IMR-90 (cell line): ENCODE measurements around the gene CKAP2L. TPM values are rescaled to one million over a fixed set of nuclear protein-coding genes. Genes with fewer than 3 reads are reported as not detected.
A peak's percentile ranks its signal among the peaks of the same experiment; 100 is the strongest.

Experiments used
- ATAC-seq: fragments of 200-7000 bp; cut with Tn5 transposase; 2 replicates; pipeline ENCODE4 v1.9.1; 2020; ENCODE audit warnings: low read depth, mild to moderate bottlenecking, moderate library complexity
- BruUV-seq: library from RNA; stranded (reverse); fragments of 400-500 nt; replicated peaks from 2 replicates; lab custom pipeline; 2021; lab: Mats Ljungman, UMichigan
- CTCF ChIA-PET: fragments of 300-600 bp; formaldehyde crosslinking; extraction: SDS; loops from one replicate; lab custom pipeline; 2021; ENCODE audit warnings: antibody characterized with exemption; lab: Yijun Ruan, JAX
- POLR2A ChIA-PET: fragments of 300-600 bp; sonication (Branson Sonifier 250); formaldehyde crosslinking; loops from one replicate; lab custom pipeline; 2022; ENCODE audit warnings: antibody characterized with exemption; ENCODE audit not compliant: unreplicated experiment; lab: Charles Lee
- DNase-seq: peaks from one replicate; pipeline ENCODE4 v3.0.0; 2013
- H2AFZ ChIP-seq: replicated peaks from 2 replicates; pipeline ENCODE3; 2013; ENCODE audit warnings: low read length, mild to moderate bottlenecking; ENCODE audit not compliant: poor library complexity
- H2AK5ac ChIP-seq: 2 replicates; pipeline ENCODE4 v1.6.1; 2013; ENCODE audit warnings: low read depth, low read length, inconsistent platforms
- H2AK9ac ChIP-seq: replicated peaks from 2 replicates; pipeline ENCODE3; 2013; ENCODE audit warnings: mild to moderate bottlenecking, low read depth, low read length, moderate library complexity; ENCODE audit not compliant: poor library complexity
- H2BK120ac ChIP-seq: 2 replicates; pipeline ENCODE4 v1.6.1; 2013; ENCODE audit warnings: low read depth, low read length, inconsistent platforms
- H2BK15ac ChIP-seq: 3 replicates; pipeline ENCODE4 v1.6.1; 2013; ENCODE audit warnings: low read depth, low read length, inconsistent platforms
- H2BK20ac ChIP-seq: 2 replicates; pipeline ENCODE4 v1.6.1; 2013; ENCODE audit warnings: low read depth, mild to moderate bottlenecking, inconsistent platforms, low read length, moderate library complexity
- H2BK5ac ChIP-seq: 2 replicates; pipeline ENCODE4 v1.6.1; 2013; ENCODE audit warnings: mild to moderate bottlenecking, low read depth, low read length, inconsistent platforms; ENCODE audit not compliant: poor library complexity, severe bottlenecking
- H3K14ac ChIP-seq: replicated peaks from 2 replicates; pipeline ENCODE4 v1.6.1; 2013; ENCODE audit warnings: low read depth, low read length, inconsistent platforms
- H3K18ac ChIP-seq: 2 replicates; pipeline ENCODE4 v1.6.1; 2013; ENCODE audit warnings: low read depth, low read length, control low read depth
- H3K23ac ChIP-seq: 2 replicates; pipeline ENCODE4 v1.6.1; 2013; ENCODE audit warnings: low read depth, low read length, inconsistent platforms
- H3K27ac ChIP-seq: 2 replicates; pipeline ENCODE4 v1.5.1; 2013; ENCODE audit warnings: mild to moderate bottlenecking, control low read depth, low read length; ENCODE audit not compliant: insufficient read depth
- H3K27me3 ChIP-seq: 2 replicates; pipeline ENCODE4 v1.6.1; 2013; ENCODE audit warnings: low read length; ENCODE audit not compliant: control insufficient read depth, insufficient read depth
- H3K36me3 ChIP-seq: 2 replicates; pipeline ENCODE4 v1.6.1; 2013; ENCODE audit warnings: low read length, mixed read lengths; ENCODE audit not compliant: control insufficient read depth, insufficient read depth
- H3K4ac ChIP-seq: 2 replicates; pipeline ENCODE4 v1.6.1; 2013; ENCODE audit warnings: low read depth, low read length, inconsistent platforms
- H3K4me1 ChIP-seq: 2 replicates; pipeline ENCODE4 v1.6.1; 2013; ENCODE audit warnings: low read length, mixed read lengths; ENCODE audit not compliant: control insufficient read depth, insufficient read depth
- H3K4me2 ChIP-seq: 2 replicates; pipeline ENCODE4 v1.6.1; 2013; ENCODE audit warnings: low read depth, mild to moderate bottlenecking, control low read depth, low read length, moderate library complexity
- H3K4me3 ChIP-seq: 2 replicates; pipeline ENCODE4 v1.5.1; 2013; ENCODE audit warnings: low read depth, mild to moderate bottlenecking, control low read depth, low read length, moderate library complexity; ENCODE audit not compliant: insufficient read depth
- H3K56ac ChIP-seq: 2 replicates; pipeline ENCODE4 v1.6.1; 2013; ENCODE audit warnings: low read length, inconsistent platforms; ENCODE audit not compliant: insufficient read depth; ENCODE audit errors: extremely low read depth
- H3K79me1 ChIP-seq, 2 experiments: 2 replicates each; pipeline ENCODE4 v1.6.1; 2013; ENCODE audit warnings: low read length in 2 of 2, inconsistent platforms in 1 of 2, low read depth in 1 of 2
- H3K9ac ChIP-seq: 2 replicates; pipeline ENCODE4 v1.6.1; 2013; ENCODE audit warnings: low read depth, low read length, control low read depth
- H3K9me1 ChIP-seq: 2 replicates; pipeline ENCODE4 v1.6.1; 2013; ENCODE audit warnings: low read length, inconsistent platforms; ENCODE audit not compliant: insufficient read depth
- H3K9me3 ChIP-seq: 2 replicates; pipeline ENCODE4 v1.6.1; 2013; ENCODE audit warnings: low read length; ENCODE audit not compliant: control insufficient read depth, insufficient read depth
- H4K20me1 ChIP-seq: 2 replicates; pipeline ENCODE4 v1.6.1; 2013; ENCODE audit warnings: low read length, inconsistent platforms; ENCODE audit not compliant: insufficient read depth
- H4K5ac ChIP-seq: 2 replicates; pipeline ENCODE4 v1.6.1; 2013; ENCODE audit warnings: mild to moderate bottlenecking, low read depth, low read length, control low read depth
- H4K8ac ChIP-seq, 2 experiments: 2 replicates each; pipeline ENCODE4 v1.6.1; 2013; ENCODE audit warnings: low read depth in 2 of 2, low read length in 2 of 2, control low read depth in 1 of 2, inconsistent platforms in 1 of 2
- H4K91ac ChIP-seq: 2 replicates; pipeline ENCODE4 v1.6.1; 2013; ENCODE audit warnings: low read depth, low read length, inconsistent platforms; ENCODE audit not compliant: insufficient read depth
- BHLHE40 ChIP-seq: fragments of 150-350 bp; IDR thresholded peaks from 2 replicates; pipeline ENCODE4 v1.6.1; 2016; ENCODE audit warnings: mild to moderate bottlenecking, low read depth, low read length
- CEBPB ChIP-seq: IDR thresholded peaks from 2 replicates; pipeline ENCODE4 v1.6.1; 2012; ENCODE audit warnings: low read depth, low read length, improper control_type of control experiment
- FOS ChIP-seq: fragments of 150-350 bp; IDR thresholded peaks from 2 replicates; pipeline ENCODE4 v1.6.1; 2016; ENCODE audit warnings: low read depth, low read length
- MAFK ChIP-seq: IDR thresholded peaks from 2 replicates; pipeline ENCODE4 v1.6.1; 2012; ENCODE audit warnings: low read depth, low read length, improper control_type of control experiment
- MXI1 ChIP-seq: IDR thresholded peaks from 2 replicates; pipeline ENCODE4 v1.6.1; 2012; ENCODE audit warnings: low read depth, mild to moderate bottlenecking, low read length, moderate library complexity, borderline replicate concordance
- NFE2L2 ChIP-seq: fragments of 150-350 bp; IDR thresholded peaks from 2 replicates; pipeline ENCODE4 v1.6.1; 2016; ENCODE audit warnings: low read depth, mild to moderate bottlenecking, low read length
- RCOR1 ChIP-seq: IDR thresholded peaks from 2 replicates; pipeline ENCODE4 v1.6.1; 2012; ENCODE audit warnings: mild to moderate bottlenecking, low read length, improper control_type of control experiment; ENCODE audit not compliant: insufficient replicate concordance
- RFX5 ChIP-seq: IDR thresholded peaks from 2 replicates; pipeline ENCODE4 v1.8.0; 2012; ENCODE audit warnings: low read depth, mild to moderate bottlenecking, low read length, moderate library complexity
- SMC3 ChIP-seq: fragments of 150-350 bp; IDR thresholded peaks from 2 replicates; pipeline ENCODE4 v1.6.1; 2016; ENCODE audit warnings: low read depth, mild to moderate bottlenecking, antibody characterized with exemption, low read length, moderate library complexity
- WGBS, 2 experiments: methylation state at CpG; one replicate each; pipeline versions ENCODE4 v1.1.5 to v1.1.7; 2013; ENCODE audit warnings: missing lambda C conversion rate in 2 of 2; ENCODE audit not compliant: insufficient read length in 1 of 2; ENCODE audit errors: extremely low coverage in 2 of 2; 5-methylcytosine and 5-hydroxymethylcytosine counted together
- dilution Hi-C: fragments of 300-500 bp; cut with HindIII; formaldehyde crosslinking; loops from one replicate; pipeline ENCODE4 v1.14.3; 2018; ENCODE audit warnings: low sequenced_read_pairs; ENCODE audit not compliant: unreplicated experiment
- in situ Hi-C: fragments of 300-500 bp; cut with MboI; formaldehyde crosslinking; loops from 3 replicates; pipeline ENCODE4 v1.14.3; 2019; ENCODE audit warnings: low sequenced_read_pairs, inconsistent platforms, mixed read lengths
- intact Hi-C: fragments of 100-400 bp; cut with micrococcal nuclease; formaldehyde crosslinking; loops from 2 replicates; pipeline ENCODE4 v1.10.0; 2022
- polyA plus RNA-seq, 3 experiments: library from polyadenylated mRNA; depleted of rRNA; stranded (reverse); fragments of >200 nt; gene quantifications; 2 replicates each; pipeline ENCODE4 v1.2.3, GENCODE V29; 2012; ENCODE audit warnings: low replicate concordance in 1 of 3
- total RNA-seq: library from RNA; depleted of rRNA; stranded (reverse); fragments of >200 nt; gene quantifications from 2 replicates; pipeline ENCODE4 v1.2.3, GENCODE V29; 2012
- TF ChIP-seq, protein P1 (sequence below): conservative IDR thresholded peaks from 2 replicates; pipeline ENCODE4 v1.5.1; 2012; ENCODE audit warnings: mild to moderate bottlenecking, low read depth, low read length, improper control_type of control experiment
- TF ChIP-seq, protein P2 (sequence below): fragments of 150-350 bp; IDR thresholded peaks from 2 replicates; pipeline ENCODE4 v1.6.1; 2017; ENCODE audit warnings: mild to moderate bottlenecking, antibody characterized with exemption, low read length, low read depth

The CKAP2L gene
- total and polyA plus RNA-seq, 2 of the 4 experiments (the other 2 are of a cell fraction): 6.4 to 9.9 TPM

DNA sequence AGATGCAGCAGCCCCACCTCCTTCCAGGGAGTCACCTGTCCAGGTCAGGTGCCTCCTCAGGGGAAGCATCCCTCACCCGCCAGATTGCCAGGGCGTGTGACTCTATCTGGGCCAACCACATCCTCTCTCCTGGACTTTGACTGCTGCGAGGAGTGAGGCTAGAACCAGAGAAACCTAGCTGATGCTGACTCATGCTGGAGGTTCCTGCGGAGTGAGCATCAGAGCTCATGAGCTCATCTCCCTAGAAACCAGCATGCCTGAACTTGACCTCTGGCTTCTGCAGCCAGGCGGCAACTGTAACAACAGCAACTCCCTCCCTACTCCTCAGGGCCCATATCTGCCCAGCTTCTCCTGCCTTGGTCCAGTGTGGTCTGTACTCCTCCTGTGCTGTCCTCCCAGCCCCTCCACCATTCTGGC lies 71.9 kb downstream of the CKAP2L start:
- H4K5ac ChIP-seq: peak overlapping the region; percentile 76
- H4K20me1 ChIP-seq: no peaks in the 10 kb centered on the region
- H2BK5ac ChIP-seq: peak overlapping the region; percentile 85
- BruUV-seq: no TSS peak
- H3K27ac ChIP-seq: peak overlapping the region; percentile 73
- peak overlapping the region; percentile 75 for H3K23ac ChIP-seq
- H4K8ac ChIP-seq: peak overlapping the region; percentile 23 to 85; a peak in 3 of 4 replicates
- H2BK15ac ChIP-seq: peak overlapping the region; percentile 82; the same call in 2 of the 3 replicates
- no peak overlapping the region for H3K56ac ChIP-seq
- no peaks in the 10 kb centered on the region for H3K27me3 ChIP-seq
- dilution Hi-C loops (no loop called here), intact Hi-C loops (no loop called here), in situ Hi-C loops (no loop called here)
- ChIA-PET POLR2A (interaction anchor here (0.5 to 0.6 kb wide), 2 partner anchors 33 to 39 kb away, joined by 3 to 6 read pairs; no protein-coding TSS in a partner anchor), CTCF (interaction anchor here (0.8 to 1.1 kb wide), 3 partner anchors 15 to 68 kb away, joined by 3 read pairs; no protein-coding TSS in a partner anchor)
- peak overlapping the region; percentile 90 for H2AK5ac ChIP-seq
- peak overlapping the region; percentile 87 for H3K14ac ChIP-seq
- H3K9me1 ChIP-seq: peaks cover 23% of the 10 kb centered on the region
- 0 out of 4 replicates have a peak, but pooled peaks cover 0 to 5% of the 10 kb centered on the region in 2 experiments for H3K79me1 ChIP-seq
- H2AK9ac ChIP-seq: peak overlapping the region; percentile 90
- H2AFZ ChIP-seq: peak overlapping the region; percentile 87
- H3K9me3 ChIP-seq: no peaks in the 10 kb centered on the region
- H3K4me2 ChIP-seq: peak overlapping the region; percentile 15; the same call in 1 of the 2 replicates
- peaks cover 12% of the 10 kb centered on the region for H3K4me1 ChIP-seq
- H3K9ac ChIP-seq: peak overlapping the region; percentile 3; the same call in 1 of the 2 replicates
- 0% methylated on average over 2 of the region's 5 CpGs; no CpG with 5 or more reads in 1 of the 2 experiments for WGBS, 2 experiments
- TF ChIP-seq MXI1 (peak; percentile 53; the same call in 1 of the 2 replicates), BHLHE40 (peak; percentile 45; the same call in 1 of the 2 replicates), CEBPB (0 out of 2 replicates have a peak, but pooled peaks have one; percentile 8), SMC3 (no peak), NFE2L2 (peak; percentile 93), MAFK (peak; percentile 78), RCOR1 (peak; percentile 86), FOS (peak; percentile 78), RFX5 (0 out of 2 replicates have a peak, but pooled peaks have one; percentile 24)
- TF ChIP-seq, protein P1, sequence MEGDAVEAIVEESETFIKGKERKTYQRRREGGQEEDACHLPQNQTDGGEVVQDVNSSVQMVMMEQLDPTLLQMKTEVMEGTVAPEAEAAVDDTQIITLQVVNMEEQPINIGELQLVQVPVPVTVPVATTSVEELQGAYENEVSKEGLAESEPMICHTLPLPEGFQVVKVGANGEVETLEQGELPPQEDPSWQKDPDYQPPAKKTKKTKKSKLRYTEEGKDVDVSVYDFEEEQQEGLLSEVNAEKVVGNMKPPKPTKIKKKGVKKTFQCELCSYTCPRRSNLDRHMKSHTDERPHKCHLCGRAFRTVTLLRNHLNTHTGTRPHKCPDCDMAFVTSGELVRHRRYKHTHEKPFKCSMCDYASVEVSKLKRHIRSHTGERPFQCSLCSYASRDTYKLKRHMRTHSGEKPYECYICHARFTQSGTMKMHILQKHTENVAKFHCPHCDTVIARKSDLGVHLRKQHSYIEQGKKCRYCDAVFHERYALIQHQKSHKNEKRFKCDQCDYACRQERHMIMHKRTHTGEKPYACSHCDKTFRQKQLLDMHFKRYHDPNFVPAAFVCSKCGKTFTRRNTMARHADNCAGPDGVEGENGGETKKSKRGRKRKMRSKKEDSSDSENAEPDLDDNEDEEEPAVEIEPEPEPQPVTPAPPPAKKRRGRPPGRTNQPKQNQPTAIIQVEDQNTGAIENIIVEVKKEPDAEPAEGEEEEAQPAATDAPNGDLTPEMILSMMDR: no peak
- TF ChIP-seq, protein P2, sequence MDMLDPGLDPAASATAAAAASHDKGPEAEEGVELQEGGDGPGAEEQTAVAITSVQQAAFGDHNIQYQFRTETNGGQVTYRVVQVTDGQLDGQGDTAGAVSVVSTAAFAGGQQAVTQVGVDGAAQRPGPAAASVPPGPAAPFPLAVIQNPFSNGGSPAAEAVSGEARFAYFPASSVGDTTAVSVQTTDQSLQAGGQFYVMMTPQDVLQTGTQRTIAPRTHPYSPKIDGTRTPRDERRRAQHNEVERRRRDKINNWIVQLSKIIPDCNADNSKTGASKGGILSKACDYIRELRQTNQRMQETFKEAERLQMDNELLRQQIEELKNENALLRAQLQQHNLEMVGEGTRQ: peak; percentile 87
- no peaks in the 10 kb centered on the region for H3K36me3 ChIP-seq
- peak overlapping the region; percentile 93 for H3K4ac ChIP-seq
- H3K18ac ChIP-seq: peak overlapping the region; percentile 84
- H4K91ac ChIP-seq: peak overlapping the region; percentile 85
- H2BK20ac ChIP-seq: peak overlapping the region; percentile 95
- peak; percentile 97 for ATAC-seq
- DNase-seq: peak; percentile 98
- peak overlapping the region; percentile 93 for H2BK120ac ChIP-seq
- no peak overlapping the region for H3K4me3 ChIP-seq
